Thoracic aorta (tissue), 2 donors: ENCODE results near the gene UBE2N. TPM values are rescaled to one million over a fixed set of nuclear protein-coding genes. Genes with fewer than 3 reads are reported as not detected.
A peak's percentile ranks its signal among the peaks of the same experiment; 100 is the strongest.
"Not testable (repeated sequence)": the region's sequence is repeated elsewhere in the genome, so short reads cannot be mapped to it uniquely, and the experiment has no call there.

Source experiments
- ATAC-seq: fragments of 150-250 bp; one replicate; pipeline ENCODE4 v1.8.0; 2017; ENCODE audit warnings: low read depth; ENCODE audit not compliant: insufficient number of reproducible peaks, low FRiP score
- DNase-seq: peaks from one replicate; pipeline ENCODE4 v3.0.0-alpha.2; 2020; ENCODE audit warnings: low spot score
- H3K27ac ChIP-seq, 2 donors: fragments of 200-600 bp; sonication (generic); 1 replicate in 1 of 2; 2 replicates in 1 of 2; pipeline ENCODE4 v1.5.1; 2016; ENCODE audit warnings: mild to moderate bottlenecking in 2 of 2, moderate library complexity in 2 of 2
- H3K27me3 ChIP-seq: fragments of 200-600 bp; sonication (generic); replicated peaks from 2 replicates; pipeline ENCODE4 v1.6.0; 2016; ENCODE audit warnings: mild to moderate bottlenecking; ENCODE audit not compliant: insufficient read depth
- H3K36me3 ChIP-seq: fragments of 200-600 bp; sonication (generic); one replicate; pipeline ENCODE4 v1.5.1; 2016
- H3K4me1 ChIP-seq, 2 donors: fragments of 200-600 bp; sonication (generic); 1 replicate in 1 of 2; 2 replicates in 1 of 2; pipeline versions ENCODE4 v1.5.1 to v1.6.0; 2016; ENCODE audit warnings: low read depth in 2 of 2, mild to moderate bottlenecking in 1 of 2; ENCODE audit not compliant: control insufficient read depth in 1 of 2
- H3K4me3 ChIP-seq: fragments of 200-600 bp; sonication (generic); 2 replicates; pipeline ENCODE4 v1.5.1; 2016; ENCODE audit warnings: mild to moderate bottlenecking
- H3K9me3 ChIP-seq: fragments of 200-600 bp; sonication (generic); 2 replicates; pipeline ENCODE4 v1.5.1; 2016
- CTCF ChIP-seq: fragments of 200-600 bp; sonication (generic); IDR thresholded peaks from one replicate; pipeline ENCODE4 v1.5.1; 2019; ENCODE audit warnings: antibody characterized with exemption
- total RNA-seq, 2 donors: library from RNA; depleted of rRNA; stranded (reverse); fragments of >200 nt; gene quantifications; one replicate each; pipeline versions ENCODE4 v1.1.0 to v1.2.3, GENCODE V29; 2016

UBE2N gene
- total RNA-seq, 2 donors from 2014 or later: 32.9 to 37.2 TPM

GRCh38 chr12:93390549-93391297, 51.0 kb downstream of the UBE2N start:
- H3K36me3 ChIP-seq: peaks cover 2% of the 10 kb centered on the region
- no peak for TF ChIP-seq CTCF
- H3K27ac ChIP-seq: no peak overlapping the region
- no peaks in the 10 kb centered on the region for H3K9me3 ChIP-seq
- H3K4me3 ChIP-seq: peak overlapping the region; percentile 2
- DNase-seq: no peak
- ATAC-seq: no peak
- H3K4me1 ChIP-seq: peaks cover 33 to 45% of the 10 kb centered on the region in 2 donors
- H3K27me3 ChIP-seq: no peaks in the 10 kb centered on the region

- no peak for DNase-seq
- ATAC-seq: no peak
- no peak overlapping the region for H3K4me3 ChIP-seq
- no peak overlapping the region for H3K27ac ChIP-seq
- no peaks in the 10 kb centered on the region for H3K27me3 ChIP-seq
- H3K4me1 ChIP-seq: peaks cover 33 to 51% of the 10 kb centered on the region in 2 donors
- no peaks in the 10 kb centered on the region for H3K9me3 ChIP-seq
- H3K36me3 ChIP-seq: no peaks in the 10 kb centered on the region
- TF ChIP-seq CTCF: no peak
Observed at GRCh38 chr12:93390031-93390430, 51.7 kb downstream of the UBE2N start.

- no peaks in the 10 kb centered on the region for H3K36me3 ChIP-seq
- ATAC-seq (no peak), DNase-seq (no peak)
- TF ChIP-seq CTCF: no peak
- peaks cover 44 to 71% of the 10 kb centered on the region in 2 donors for H3K4me1 ChIP-seq
- no peaks in the 10 kb centered on the region for H3K9me3 ChIP-seq
- H3K27me3 ChIP-seq: no peaks in the 10 kb centered on the region
- no peak overlapping the region for H3K27ac ChIP-seq
- H3K4me3 ChIP-seq: no peak overlapping the region
Observed at GRCh38 chr12:93387780-93388179, 54.0 kb downstream of the UBE2N start.

DNA sequence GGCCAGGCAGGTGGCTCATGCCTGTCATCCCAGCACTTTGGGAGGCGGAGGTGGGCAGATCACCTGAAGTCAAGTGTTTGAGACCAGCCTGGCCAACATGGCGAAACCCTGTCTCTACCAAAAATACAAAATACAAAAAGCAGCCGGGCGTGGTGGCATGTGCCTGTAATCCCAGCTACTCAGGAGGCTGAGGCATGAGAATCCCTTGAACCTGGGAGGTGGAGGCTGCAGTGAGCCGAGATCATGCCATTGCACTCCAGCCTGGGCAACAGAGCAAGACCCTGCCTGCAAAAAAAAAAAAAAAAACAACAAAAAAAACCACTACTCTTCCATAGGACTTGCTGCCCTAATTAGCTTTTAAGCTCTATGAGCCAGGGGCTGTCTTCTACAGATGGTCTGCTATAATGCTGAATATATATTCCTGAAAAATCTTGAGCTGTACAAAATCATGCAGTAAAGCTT, 59.7 kb downstream of the UBE2N start:
- not testable (repeated sequence) for ATAC-seq
- H3K27ac ChIP-seq: peak overlapping the region in 1 of 2 donors; percentile 39

GRCh38 chr12:93381161-93381975, 60.4 kb downstream of the UBE2N start:
- H3K4me3 ChIP-seq: peak overlapping the region; percentile 86
- no peaks in the 10 kb centered on the region for H3K27me3 ChIP-seq
- peaks cover 26 to 51% of the 10 kb centered on the region in 2 donors for H3K4me1 ChIP-seq
- H3K9me3 ChIP-seq: no peaks in the 10 kb centered on the region
- no peaks in the 10 kb centered on the region for H3K36me3 ChIP-seq
- no peak for DNase-seq
- H3K27ac ChIP-seq: peak overlapping the region; percentile 29 to 39
- TF ChIP-seq CTCF: no peak
- ATAC-seq: no peak

More for the DNA sequence above, 59.7 kb downstream of the UBE2N start:
- Histone ChIP-seq H3K4me1 (peaks cover 28 to 51% of the 10 kb centered on the region in 2 donors), H3K4me3 (peak overlapping the region; percentile 86)
- H3K36me3 ChIP-seq, H3K27me3 ChIP-seq, DNase-seq, H3K9me3 ChIP-seq: not testable (repeated sequence)
